GM12801 (cell line): ENCODE measurements around the gene USP35.

ENCODE experiments used
- CTCF ChIP-seq: IDR thresholded peaks from one replicate; pipeline ENCODE4 v1.5.1; 2011; ENCODE audit warnings: control low read depth; ENCODE audit not compliant: insufficient read length; ENCODE audit errors: extremely low read depth

The USP35 gene

DNA sequence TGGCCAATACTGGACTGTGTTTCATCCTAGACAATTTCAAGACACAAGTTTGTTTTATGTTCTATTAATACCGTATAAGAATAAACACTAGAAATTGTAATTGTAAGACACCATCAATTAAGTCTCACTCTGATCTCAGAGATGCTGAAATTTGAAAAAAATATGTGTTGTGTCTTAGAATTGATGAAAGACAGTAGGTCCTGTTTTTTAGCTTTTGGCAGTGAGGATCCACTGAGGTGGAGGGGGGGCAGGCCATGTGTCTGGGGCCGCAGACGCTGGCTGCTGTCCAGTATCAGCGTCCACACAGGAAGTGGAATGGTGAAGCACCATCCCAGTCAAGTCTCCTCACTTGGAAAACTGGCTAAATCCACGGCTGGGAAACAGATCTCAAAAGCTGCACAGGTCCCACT is 26.8 kb upstream of the USP35 start:
- no peak for TF ChIP-seq CTCF

DNA sequence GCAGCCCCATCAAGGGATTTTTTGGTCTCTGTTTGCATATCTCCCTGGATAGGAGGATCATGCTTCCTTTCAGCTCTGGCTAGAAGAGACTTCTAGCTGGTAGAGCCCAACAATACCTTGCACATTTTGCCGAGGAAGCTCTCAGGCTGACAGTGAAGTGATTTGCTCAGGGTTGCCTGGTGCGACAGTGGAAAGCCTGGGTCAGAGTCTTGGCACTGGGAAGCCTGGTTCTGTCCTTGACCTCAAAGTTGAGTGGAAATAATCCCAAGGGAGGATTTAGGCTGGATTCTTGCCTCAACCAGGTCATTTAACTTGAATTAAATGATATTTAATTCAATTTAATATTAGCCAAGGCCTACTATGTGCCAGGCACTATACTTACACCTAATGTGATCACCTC is 24.9 kb upstream of the USP35 start:
- no peak for TF ChIP-seq CTCF

- no peak for TF ChIP-seq CTCF
Observed at GRCh38 chr11:78164471-78164870, 24.2 kb upstream of the USP35 start.

- TF ChIP-seq CTCF: no peak
Observed at GRCh38 chr11:78166855-78167469, 21.8 kb upstream of the USP35 start.

GRCh38 chr11:78168539-78169477 is 19.9 kb upstream of the USP35 start:
- TF ChIP-seq CTCF: no peak

GRCh38 chr11:78170413-78170812 is 18.3 kb upstream of the USP35 start:
- no peak for TF ChIP-seq CTCF

DNA sequence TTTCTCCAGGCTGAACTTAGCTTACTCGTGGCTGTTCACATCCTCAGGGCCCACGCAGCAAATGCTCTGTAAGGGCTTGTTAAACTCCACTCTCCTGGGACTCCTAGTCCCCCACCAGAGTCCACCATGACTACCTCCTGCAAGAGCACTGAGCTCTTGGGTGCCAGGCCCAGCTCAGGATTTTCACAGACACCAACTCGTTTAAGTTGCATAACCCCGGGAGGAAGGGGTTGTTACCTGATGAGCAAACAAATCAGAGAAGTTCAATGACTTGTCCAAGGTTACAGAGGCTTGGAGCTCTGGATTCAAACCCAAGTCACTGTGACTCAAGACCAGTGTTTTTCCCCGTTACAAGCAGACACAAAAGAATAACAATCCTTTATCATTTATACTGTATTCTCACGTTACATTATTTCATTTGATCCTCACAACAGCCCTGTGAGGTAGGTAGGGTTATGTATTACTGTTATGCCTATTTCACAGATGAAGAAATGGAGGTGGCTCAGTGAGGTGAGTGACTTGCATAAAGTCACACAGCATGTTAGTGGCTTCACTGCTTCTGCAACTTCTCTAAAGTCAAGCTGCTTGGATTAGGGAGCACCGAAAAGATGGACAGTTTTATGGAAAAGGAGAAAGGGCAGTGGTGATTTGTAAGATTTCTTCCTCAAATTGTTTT is 17.7 kb upstream of the USP35 start:
- no peak for TF ChIP-seq CTCF
